Esophagus muscularis mucosa (tissue), 4 donors: ENCODE measurements around the gene SNX9.

Source experiments
- EP300 ChIP-seq: sonication (generic); formaldehyde crosslinking; IDR thresholded peaks from one replicate; pipeline ENCODE4 v1.6.1; 2017; ENCODE audit warnings: antibody characterized with exemption
- POLR2A ChIP-seq: fragments of 450-650 bp; IDR thresholded peaks from one replicate; pipeline ENCODE4 v1.6.1; 2017; ENCODE audit warnings: antibody characterized with exemption, moderate library complexity, mild to moderate bottlenecking, low read depth
- POLR2AphosphoS5 ChIP-seq, 2 donors: sonication (generic); formaldehyde crosslinking; IDR thresholded peaks; one replicate each; pipeline ENCODE4 v1.6.1; 2017; ENCODE audit warnings: antibody characterized with exemption in 2 of 2
- TF ChIP-seq, protein P1 (sequence below), 3 experiments: fragments of 200-600 bp in 2 of 3; fragments of 450-650 bp in 1 of 3; sonication (generic) in 2 of 3; IDR thresholded peaks; one replicate each; pipeline ENCODE4 v1.5.1; 2017 to 2019; ENCODE audit warnings: antibody characterized with exemption in 3 of 3, mild to moderate bottlenecking in 2 of 3, moderate library complexity in 1 of 3

DNA sequence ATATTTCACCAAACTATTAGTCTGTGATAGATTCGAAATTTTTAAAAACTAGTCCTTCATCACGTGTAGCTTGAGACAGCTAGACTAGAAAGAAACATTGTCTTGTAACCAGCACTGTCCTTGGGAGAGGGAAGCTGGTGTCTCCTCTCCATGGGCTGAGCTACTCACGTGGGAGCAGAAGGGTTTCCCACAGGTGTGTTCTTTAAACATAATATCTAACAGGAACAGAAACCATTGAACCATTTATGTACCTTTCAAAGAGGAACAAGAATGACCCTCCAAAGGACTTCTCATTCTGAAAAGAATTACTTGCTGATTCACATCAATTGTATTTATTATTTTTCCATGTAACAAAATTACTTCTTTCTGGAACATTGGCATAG is 86.2 kb downstream of the SNX9 start:
- TF ChIP-seq, protein P1, sequence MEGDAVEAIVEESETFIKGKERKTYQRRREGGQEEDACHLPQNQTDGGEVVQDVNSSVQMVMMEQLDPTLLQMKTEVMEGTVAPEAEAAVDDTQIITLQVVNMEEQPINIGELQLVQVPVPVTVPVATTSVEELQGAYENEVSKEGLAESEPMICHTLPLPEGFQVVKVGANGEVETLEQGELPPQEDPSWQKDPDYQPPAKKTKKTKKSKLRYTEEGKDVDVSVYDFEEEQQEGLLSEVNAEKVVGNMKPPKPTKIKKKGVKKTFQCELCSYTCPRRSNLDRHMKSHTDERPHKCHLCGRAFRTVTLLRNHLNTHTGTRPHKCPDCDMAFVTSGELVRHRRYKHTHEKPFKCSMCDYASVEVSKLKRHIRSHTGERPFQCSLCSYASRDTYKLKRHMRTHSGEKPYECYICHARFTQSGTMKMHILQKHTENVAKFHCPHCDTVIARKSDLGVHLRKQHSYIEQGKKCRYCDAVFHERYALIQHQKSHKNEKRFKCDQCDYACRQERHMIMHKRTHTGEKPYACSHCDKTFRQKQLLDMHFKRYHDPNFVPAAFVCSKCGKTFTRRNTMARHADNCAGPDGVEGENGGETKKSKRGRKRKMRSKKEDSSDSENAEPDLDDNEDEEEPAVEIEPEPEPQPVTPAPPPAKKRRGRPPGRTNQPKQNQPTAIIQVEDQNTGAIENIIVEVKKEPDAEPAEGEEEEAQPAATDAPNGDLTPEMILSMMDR (IDR thresholded peaks at IDR 0.05), result no peak
- TF ChIP-seq POLR2AphosphoS5 (IDR thresholded peaks at IDR 0.05) (no peak), EP300 (no peak), POLR2A (no peak)
